Lung microvascular endothelial cell (primary cell): ENCODE data around the gene LGR6. TPM values are rescaled to one million over a fixed set of nuclear protein-coding genes. Genes with fewer than 3 reads are reported as not detected.
"Not testable (repeated sequence)": the region's sequence is repeated elsewhere in the genome, so short reads cannot be mapped to it uniquely, and the experiment has no call there.

Experiments used
- DNase-seq, 2 donors: peaks; one replicate each; pipeline versions ENCODE4 v3.0.0 to v3.0.0-alpha.2; 2010; ENCODE audit warnings: low read depth in 2 of 2
- total RNA-seq: library from RNA; depleted of rRNA; stranded (reverse); fragments of >200 nt; gene quantifications from 2 replicates; pipeline ENCODE4 v1.2.1, GENCODE V29; 2014

Gene LGR6, protein sequence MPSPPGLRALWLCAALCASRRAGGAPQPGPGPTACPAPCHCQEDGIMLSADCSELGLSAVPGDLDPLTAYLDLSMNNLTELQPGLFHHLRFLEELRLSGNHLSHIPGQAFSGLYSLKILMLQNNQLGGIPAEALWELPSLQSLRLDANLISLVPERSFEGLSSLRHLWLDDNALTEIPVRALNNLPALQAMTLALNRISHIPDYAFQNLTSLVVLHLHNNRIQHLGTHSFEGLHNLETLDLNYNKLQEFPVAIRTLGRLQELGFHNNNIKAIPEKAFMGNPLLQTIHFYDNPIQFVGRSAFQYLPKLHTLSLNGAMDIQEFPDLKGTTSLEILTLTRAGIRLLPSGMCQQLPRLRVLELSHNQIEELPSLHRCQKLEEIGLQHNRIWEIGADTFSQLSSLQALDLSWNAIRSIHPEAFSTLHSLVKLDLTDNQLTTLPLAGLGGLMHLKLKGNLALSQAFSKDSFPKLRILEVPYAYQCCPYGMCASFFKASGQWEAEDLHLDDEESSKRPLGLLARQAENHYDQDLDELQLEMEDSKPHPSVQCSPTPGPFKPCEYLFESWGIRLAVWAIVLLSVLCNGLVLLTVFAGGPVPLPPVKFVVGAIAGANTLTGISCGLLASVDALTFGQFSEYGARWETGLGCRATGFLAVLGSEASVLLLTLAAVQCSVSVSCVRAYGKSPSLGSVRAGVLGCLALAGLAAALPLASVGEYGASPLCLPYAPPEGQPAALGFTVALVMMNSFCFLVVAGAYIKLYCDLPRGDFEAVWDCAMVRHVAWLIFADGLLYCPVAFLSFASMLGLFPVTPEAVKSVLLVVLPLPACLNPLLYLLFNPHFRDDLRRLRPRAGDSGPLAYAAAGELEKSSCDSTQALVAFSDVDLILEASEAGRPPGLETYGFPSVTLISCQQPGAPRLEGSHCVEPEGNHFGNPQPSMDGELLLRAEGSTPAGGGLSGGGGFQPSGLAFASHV
- total RNA-seq = not detected in 2 replicates

DNA sequence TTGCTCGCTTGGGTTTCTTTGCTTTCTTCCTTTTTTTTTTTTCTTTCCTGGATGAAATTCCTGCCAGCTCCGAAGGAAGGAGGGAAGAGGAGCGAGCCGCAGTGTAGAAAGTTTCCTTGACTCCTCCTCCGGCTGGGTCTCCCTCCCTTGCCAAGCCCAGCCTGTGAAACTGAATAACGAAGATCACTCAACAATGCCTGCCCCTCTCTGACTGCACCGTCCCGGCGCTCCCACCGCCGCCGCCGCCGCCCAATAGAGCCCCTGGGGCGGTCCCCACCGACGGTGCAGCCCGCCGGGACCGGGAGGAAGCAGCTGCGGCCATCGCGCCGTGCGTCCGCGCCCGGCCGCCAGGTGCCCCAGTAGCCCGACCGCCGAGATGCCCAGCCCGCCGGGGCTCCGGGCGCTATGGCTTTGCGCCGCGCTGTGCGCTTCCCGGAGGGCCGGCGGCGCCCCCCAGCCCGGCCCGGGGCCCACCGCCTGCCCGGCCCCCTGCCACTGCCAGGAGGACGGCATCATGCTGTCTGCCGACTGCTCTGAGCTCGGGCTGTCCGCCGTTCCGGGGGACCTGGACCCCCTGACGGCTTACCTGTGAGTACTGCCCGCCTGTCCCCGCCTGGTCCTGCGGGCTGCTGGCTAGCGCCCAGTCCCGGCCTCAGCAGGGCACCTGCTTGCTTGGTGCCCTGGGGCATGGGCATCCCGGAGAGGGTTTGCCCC lies at the start of gene LGR6:
TSS of gene LGR6 (plus strand) at position 186 of the 714 bp plus-strand sequence. CDS start at position 377, 191 bp downstream.
- DNase-seq = no peak

DNA sequence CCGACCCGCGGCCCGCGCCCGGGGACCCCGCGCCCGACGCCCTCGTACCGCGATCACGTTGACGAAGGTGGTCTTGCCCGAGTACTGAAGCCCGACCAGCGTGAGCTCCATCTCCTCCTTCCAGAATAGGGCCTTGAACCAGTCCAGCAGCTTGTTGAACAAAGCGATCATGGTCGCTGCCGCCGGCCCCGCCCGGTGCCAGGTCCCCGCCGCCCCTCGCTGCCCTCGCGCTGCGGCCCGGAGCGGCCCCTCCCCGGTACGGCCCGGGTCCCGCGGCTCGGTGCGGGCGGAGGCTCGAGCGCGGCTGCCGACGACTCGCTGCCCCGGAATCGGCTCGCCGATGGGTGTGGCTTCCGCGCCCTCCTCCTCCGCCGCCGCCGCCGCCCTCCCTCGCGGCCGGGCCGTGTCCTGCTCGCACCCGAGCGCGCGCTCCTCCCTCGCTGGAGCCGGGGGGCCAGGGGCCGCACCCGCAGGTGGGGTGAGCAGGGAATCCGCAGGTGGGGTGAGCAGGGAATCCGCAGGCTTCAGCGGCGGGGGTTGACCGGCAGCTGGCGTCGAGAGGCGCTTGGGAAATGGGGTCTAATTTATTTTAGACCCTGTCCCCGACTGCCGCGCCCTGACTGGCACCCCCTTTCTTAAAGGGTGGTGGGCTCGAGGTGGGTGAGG lies 49.1 kb upstream of the LGR6 start, which contains the start of gene ARL8A:
TSS of gene ARL8A (minus strand) at position 336 of the 666 bp plus-strand sequence. CDS start at position 171, 165 bp downstream.
- peak; percentile 48 to 51 for DNase-seq

DNA sequence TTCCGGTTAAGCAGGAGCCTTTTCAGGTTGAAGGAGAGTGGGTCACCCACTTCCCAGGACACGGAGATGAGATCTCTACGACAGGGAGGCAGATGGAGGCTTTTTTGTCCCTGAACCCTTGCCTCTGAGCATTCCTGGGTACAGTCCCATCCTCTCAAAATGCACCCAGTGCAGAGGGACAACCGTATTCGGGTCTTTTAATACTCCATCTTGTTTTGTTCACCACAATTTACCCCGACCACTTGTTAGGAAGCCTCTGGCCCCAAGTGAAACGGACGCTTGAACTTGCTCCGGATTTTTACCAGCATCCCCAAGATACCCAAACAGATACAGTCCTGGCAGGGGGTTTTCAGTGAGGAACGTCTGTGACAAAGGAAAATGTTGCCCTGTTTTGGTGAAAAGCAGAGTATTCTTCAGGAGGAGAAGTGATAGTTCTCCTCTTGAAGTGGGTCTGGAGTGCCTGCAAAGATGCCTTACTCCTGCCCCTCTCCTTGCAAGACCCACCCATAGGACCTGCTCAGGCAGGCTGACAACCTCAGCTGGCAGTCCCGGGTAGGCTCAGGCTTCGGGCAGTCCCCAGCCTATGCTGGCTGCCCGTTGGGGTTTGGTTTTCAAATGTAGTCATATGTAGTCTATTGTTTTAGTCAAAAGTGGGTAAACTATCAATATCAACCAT lies 48.4 kb upstream of the LGR6 start:
- no peak for DNase-seq

DNA sequence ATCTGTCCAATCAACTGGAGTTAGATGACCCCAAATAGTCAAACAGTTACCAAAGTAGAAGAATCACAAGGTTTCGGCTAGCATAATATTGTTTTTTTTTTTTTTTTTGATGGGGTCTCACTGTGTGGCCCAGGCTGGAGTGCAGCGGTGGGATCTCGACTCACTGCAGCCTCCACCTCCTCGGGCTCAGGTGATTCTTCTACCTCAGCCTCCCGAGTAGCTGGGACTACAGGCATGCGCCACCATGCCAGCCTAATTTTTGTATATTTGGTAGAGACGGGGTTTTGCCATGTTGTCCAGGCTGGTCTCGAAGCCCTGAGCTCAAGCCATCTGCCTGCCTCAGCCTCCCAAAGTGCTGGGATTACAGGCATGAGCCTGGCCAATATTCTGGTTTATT lies 47.9 kb upstream of the LGR6 start:
- not testable (repeated sequence) for DNase-seq

DNA sequence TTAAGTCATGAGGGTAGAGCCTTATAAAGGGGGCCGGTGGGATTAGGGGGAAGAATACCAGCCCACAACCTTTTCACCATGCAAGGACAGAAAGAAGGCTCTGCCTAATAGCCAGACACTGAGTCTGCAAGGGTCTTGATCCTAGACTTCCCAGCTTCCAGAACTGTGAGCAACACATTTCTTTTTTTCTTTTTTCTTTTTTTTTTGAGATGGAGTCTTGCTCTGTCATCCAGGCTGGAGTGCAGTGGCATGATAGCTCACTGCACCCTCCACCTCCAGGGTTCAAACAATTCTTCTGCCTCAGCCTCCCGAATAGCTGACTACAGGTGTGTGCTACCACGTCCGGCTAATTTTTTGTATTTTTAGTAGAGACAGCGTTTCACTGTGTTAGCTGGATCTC lies 47.3 kb upstream of the LGR6 start:
- no peak for DNase-seq

DNA sequence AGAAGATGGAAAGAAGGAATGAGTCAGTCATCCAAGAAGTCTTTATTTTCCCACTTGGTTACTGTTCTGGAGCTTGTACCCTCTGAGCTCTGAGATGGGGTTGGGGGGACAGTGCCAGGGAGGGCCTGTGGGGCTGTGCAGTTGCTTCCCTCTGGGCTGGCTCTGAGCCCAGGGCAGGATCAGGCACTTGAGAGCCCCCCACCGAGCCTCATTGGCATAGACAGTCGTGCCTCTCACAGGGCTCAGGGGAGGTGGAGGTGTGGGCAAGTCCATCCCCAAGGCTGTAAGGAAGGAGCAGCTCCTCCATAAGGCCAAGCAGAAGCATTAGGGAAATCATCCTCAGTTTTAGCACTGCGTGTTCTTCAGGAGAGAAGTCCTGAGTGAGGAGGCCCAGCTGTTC lies 46.6 kb upstream of the LGR6 start:
- DNase-seq = no peak

DNA sequence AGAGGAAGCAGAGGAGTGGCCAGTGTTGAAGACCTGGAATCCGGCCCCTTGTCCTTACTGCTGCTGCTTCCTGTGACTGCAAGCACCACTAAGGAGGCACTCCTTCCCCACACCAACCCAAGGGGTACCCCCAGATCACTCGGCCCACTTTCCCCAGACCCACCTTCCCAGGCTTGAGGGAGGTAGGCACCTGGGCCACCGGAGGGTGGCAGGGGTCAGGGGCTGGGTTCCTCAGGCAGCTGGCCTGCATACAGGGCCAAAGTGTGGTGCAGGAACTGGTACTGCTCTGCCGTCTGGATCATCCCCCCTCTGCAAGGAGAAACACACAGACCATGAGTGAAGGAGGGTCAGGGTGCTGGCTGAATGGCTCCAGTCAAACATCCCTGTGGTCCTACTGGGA lies 45.2 kb upstream of the LGR6 start:
- DNase-seq = no peak

DNA sequence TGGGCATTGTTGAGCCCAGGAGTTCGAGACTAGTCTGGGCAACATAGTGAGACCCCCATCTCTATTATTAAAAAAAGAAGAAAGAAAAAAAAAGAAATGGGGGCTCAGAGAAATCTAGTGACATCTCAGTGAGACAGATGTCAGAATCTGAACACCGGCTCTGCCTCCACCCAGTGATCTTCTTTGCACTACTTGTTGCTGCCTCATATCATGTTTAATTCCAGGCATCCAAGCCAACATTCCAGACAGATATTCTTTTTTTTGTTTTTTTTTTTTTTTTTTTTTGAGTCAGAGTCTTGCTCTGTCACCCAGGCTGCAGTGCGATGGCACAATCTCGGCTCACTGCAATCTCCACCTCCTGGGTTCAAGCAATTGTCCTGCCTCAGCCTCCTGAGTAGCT lies 44.0 kb upstream of the LGR6 start:
- DNase-seq = no peak

DNA sequence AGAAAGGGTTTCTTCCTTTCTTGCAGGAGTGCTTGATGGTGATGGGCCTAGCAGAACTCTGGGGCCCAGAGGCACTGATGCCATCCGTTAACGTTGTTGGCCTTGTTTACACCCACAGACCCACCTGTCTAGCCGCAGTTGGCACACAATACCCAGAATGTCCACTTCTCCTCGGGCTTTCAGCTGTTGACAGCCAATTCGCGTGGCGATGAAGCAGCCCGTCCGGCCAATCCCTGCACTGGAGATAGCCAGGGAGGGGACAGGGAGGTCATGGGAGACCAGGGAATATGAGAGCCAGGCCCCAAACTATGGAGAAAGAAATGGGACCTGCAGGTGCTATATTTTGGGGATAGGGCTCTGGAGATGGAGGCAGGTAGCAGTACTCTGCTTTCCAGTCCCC lies 43.4 kb upstream of the LGR6 start:
- DNase-seq = no peak

DNA sequence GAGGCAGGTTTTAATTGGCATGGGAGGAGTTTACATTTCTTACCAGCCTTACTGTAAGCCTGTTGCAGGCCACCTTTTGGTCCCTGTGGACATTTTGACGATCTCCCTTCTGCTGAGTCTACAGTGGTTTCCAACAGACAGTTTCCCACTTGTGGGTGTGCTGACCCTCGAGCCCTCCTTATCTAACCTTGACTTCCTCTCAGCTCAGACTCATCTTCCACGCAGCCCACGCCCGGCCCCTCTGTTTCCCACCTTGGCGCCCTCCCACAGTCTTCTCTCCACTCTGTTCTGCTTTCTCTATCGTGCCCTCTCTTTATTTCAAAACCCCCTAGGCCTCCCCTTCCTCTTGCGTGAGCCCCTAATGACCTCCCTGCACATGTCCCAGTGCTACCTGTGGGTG lies 43.0 kb upstream of the LGR6 start:
- DNase-seq = no peak

DNA sequence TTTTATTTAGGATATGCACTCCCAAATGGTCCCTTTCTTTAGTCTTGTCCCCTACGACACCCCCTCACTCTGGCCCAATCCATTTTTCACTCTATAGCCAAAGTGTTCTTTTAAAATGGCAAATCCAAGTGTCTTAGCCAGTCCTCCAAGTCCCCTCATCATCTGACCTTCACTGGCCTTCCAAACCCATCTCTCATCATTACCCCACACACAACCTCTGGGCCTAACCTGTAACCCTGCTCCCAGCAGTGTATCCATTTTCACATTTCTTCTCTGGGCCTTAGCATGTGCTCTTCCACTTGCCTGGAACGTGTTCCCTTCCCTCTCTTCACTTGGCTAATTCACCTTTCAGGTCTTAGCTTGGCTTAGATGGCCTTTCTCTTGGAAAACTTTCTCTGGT lies 42.6 kb upstream of the LGR6 start:
- DNase-seq = no peak

DNA sequence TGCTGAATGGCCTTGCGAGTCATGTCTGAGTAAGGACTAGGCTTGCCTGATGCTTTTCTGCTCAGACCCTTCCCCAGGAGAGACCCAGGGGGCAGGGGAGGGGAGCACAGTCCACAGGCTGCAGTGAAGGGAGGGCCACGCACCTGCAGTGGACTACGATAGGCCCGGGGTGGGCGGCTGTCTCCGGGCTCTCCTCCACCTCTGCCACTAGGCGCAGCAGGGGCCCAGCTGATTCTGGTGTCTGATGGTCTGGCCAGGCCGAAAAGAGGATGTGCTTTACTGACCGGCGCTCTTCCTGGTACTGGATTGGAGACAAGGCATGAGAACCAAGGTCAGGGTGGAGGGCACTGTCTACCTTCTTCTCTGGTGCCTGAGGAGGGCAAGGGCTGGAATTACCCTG lies 41.2 kb upstream of the LGR6 start:
- no peak for DNase-seq

DNA sequence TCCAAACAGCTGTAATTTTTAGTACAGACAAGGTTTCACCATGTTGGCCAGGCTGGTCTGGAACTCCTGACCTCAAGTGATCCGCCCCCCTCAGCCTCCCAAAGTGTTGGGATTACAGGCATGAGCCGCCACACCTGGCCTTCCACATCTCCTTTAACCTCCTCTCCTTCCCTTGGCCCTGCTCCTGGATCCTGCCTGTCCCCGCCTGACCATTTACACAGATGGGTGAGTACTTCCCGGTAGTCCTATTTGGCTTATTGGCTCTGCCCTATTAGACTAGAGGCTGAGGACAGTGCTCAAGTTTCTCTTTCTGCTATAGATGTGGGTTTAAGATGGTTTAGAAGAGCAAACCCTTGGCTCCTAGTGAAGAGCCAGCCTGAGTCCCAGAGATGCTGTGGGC lies 40.3 kb upstream of the LGR6 start:
- no peak for DNase-seq

DNA sequence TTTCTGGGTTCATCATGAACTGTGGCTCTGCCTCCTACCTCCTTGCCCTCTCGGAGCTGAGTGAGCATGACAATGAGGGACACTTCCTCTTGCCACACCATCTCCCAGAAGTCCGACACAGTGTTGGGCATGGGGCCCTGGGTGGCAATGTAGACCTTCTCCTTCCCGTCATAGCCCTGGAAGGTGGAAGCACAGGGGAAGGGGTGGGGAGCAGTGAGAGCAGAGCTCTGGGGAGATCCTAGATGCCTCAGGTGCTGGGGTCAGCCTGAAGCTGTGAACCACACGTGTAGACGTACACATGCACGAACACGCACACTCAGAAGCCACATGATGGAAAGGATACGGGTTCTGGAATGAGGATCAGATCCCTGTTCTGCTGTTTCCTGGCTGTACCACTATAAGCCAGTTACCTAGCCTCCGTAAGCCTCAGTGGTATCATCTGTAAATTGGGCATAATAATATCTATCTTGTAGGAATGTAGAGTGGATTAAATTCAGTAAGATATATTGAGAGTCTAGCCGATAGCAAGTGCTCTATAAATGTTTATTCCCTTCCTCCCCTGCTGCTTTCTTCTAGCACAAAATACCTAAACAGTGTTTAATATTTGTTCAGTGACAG lies 39.3 kb upstream of the LGR6 start:
- no peak for DNase-seq

DNA sequence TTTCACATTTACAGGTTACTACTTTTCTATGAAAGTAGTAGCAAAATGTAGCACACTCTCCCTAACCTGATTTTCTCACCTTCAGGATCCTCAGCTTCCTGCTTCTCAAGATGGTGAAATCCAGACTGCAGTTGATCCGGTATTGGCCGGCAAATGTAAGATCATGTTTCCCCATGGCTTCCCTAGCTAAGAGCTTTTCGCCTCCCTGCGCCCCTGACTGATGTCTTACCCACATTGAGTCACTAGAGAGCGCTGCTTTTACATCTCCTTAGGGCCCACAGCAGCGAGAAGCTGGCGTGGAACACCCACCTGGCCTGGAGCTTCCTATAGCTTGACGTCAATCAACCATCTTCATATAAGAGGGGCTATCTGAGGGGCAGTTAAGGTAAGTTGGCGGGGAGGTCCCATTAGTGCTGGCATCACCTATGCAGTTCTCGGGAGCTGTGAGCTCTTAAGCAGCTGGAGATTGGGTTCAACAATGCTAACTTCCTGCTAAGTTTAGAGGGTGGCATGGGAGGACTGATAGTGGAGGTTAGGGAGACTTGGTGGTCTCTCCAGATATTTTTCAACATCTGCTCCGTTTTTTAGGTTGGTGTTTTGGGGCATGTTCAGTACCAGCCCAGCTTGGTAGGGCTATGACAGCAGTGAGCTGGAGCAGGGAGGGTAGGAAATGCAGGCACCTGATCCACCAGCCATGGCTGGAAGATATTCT lies 38.7 kb upstream of the LGR6 start:
- DNase-seq = peak; percentile 60 to 68

DNA sequence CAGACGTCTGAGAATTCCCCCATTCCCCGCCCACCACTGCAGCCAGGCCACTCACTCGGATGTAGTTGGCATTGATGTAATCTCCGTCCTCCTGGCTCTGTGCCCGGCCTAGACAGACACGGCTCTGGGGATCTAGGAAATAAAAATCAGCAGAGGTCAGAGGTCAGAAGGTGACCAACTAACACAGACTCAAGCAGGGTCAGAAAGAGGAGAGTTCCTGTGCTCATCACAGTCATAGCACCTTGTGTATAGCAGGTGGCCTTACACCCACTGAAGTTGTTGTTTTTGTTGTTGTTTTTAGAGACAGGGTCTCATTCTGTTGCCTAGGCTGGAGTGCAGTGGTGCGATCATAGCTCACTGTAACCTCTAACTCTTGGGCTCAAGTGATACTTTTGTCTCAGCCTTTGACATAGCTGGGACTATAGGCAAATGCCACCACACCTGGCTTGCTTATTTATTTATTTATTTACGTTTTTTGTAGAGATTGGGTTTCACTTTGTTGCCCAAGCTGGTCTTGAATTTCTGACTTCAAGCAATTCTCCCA lies 38.0 kb upstream of the LGR6 start:
- DNase-seq = peak; percentile 16 to 60

DNA sequence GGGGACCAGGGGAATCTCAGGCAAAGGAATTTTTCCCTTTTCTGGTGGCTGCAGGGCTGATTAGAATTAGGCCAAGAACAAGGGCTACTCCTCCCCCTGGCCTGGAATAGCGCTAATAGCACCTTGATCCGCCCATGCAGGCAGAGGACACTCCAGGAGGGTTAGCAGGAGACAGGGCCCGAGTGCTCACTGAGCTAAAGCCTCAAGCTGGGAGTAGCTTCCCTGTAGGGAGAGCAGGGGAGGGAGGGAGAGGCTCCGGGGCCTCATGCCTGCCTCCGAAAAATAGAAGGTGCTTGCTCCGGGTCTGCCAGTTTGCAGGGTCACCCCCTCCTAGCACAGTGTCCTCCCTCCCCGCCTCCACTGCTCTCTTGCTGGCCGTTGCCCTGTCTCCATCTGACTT lies 37.0 kb upstream of the LGR6 start:
- no peak for DNase-seq

DNA sequence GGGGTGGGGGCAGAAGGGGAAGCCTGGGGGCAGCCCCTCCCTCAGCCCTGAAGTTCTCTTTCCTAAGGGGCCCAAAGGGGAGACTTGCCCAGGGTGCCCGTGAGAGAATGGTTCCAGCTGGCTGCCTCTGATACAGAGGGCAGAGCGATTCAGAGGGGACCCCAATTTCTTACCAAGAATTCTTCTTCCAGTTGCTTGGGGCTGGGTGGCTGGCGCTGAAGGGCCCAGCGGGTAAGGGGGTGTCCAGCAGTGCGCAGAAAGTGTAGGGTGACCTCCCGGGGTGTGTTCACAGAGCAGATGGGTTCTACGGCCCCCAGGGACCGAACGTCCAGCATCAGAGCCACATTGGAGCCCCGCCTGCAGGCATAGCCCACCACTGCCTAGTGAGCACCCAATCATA lies 35.7 kb upstream of the LGR6 start:
- no peak for DNase-seq
